GM10248 (cell line): ENCODE data around the gene PACS1.

Experiments
- CTCF ChIA-PET: fragments of 300-600 bp; sonication (Branson Sonifier 250); formaldehyde crosslinking; extraction: SDS; loops from one replicate; lab custom pipeline; 2021; ENCODE audit warnings: antibody characterized with exemption; lab: Yijun Ruan, JAX
- POLR2A ChIA-PET: fragments of 350-650 bp; sonication (Branson Sonifier 250); formaldehyde crosslinking; extraction: SDS; loops from one replicate; lab custom pipeline; 2020; ENCODE audit warnings: antibody characterized with exemption; lab: Yijun Ruan, JAX
- DNase-seq: peaks from one replicate; pipeline ENCODE4 v3.0.0; 2012; ENCODE audit errors: extremely low spot score
- TF ChIP-seq, protein P1 (sequence below): IDR thresholded peaks from 2 replicates; pipeline ENCODE4 v1.5.1; 2012; ENCODE audit warnings: mild to moderate bottlenecking, low read depth; ENCODE audit errors: extremely low read depth, missing control alignments, control extremely low read depth

The PACS1 gene

DNA sequence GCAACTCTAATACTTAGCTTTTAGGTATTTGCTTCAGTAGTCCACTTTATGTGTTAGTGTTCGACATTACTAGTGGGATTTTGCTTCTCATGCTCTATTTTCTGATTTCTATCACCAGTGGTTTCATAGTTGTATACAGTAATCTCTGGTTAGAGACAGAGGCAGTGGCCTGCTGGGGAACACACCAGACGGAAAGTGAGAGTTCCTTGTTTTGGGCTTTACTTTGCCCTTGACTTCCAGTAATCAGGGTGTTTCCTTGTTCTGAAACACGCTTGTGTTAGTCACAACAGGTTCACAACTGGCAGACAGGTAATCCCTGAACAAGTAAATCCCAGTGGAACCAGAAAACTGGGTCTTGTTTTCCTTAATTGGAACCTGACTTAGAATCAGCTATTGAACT is 56.0 kb downstream of the PACS1 start:
- CTCF ChIA-PET, result interaction anchor here (0.8 to 4.5 kb wide), 14 partner anchors 8 to 96 kb away, joined by 3 to 22 read pairs (median 4); partner anchors contain the start of gene PACS1
- no peak for DNase-seq
- POLR2A ChIA-PET, result interaction anchor here (0.7 to 1.5 kb wide), 3 partner anchors 10 to 72 kb away, joined by 3 to 8 read pairs (median 3); no protein-coding TSS in a partner anchor

DNA sequence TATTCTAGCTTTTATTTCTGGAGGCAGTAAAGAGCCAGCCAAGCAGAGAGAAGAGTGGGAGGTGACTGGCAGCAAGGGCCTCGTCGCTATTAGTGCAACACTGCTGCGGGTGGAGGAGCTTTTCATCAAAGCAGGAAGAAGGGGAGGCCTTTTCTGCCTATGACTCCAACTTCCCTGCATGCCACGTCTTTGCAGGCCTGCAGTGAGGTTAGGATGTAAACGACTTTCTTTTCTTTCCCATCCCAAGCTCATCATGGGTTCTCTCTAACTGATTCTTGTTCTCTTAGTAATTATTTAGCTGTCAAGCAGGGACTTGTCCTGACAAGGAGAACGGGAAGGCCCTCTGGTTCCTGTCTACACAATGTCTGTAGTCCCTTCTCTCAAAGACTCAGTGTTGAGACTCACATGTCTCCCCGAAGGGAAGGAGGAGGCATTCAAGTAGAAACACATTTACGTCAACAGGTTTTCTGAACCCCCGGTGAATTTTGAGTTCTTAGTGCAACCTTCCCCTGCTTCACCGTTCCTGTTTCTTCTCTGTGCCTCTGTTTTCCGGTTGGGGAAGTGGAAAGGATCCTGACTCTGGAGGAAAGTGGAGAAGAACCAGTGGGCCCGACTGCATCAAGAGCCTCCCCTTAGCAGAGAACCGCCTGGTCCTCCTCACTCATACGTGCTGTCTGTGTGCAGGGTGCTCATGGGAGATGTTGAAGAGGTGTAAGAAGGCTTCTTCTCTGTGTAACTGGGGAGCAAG is 56.9 kb downstream of the PACS1 start:
- TF ChIP-seq, protein P1, sequence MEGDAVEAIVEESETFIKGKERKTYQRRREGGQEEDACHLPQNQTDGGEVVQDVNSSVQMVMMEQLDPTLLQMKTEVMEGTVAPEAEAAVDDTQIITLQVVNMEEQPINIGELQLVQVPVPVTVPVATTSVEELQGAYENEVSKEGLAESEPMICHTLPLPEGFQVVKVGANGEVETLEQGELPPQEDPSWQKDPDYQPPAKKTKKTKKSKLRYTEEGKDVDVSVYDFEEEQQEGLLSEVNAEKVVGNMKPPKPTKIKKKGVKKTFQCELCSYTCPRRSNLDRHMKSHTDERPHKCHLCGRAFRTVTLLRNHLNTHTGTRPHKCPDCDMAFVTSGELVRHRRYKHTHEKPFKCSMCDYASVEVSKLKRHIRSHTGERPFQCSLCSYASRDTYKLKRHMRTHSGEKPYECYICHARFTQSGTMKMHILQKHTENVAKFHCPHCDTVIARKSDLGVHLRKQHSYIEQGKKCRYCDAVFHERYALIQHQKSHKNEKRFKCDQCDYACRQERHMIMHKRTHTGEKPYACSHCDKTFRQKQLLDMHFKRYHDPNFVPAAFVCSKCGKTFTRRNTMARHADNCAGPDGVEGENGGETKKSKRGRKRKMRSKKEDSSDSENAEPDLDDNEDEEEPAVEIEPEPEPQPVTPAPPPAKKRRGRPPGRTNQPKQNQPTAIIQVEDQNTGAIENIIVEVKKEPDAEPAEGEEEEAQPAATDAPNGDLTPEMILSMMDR, result no peak
- POLR2A ChIA-PET, result interaction anchor here (0.7 to 1.5 kb wide), 3 partner anchors 9 to 73 kb away, joined by 3 to 8 read pairs (median 3); no protein-coding TSS in a partner anchor
- peak; percentile 41 for DNase-seq
- CTCF ChIA-PET, result interaction anchor here (0.8 to 4.5 kb wide), 13 partner anchors 8 to 95 kb away, joined by 3 to 22 read pairs (median 4); partner anchors contain the start of gene PACS1

More for the DNA sequence above, 56.0 kb downstream of the PACS1 start:
- TF ChIP-seq, protein P1, result no peak

DNA sequence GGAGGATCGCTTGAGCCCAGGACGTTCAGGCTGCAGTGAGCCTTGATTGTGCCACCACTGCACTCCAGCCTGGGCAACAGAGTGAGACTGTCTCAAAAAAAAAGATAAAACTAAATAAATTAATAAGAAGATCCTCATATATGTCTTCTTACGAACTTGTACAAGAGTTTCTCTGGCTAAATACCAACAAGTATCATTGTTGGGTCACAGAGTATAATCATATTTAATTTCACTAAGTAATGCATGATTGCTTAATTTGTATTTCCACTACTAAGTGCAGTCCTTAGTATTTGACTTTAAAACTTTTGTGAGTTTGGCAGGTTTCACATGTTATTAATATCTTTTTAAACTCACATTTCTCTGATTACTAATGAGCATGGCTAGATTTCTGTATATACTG is 60.9 kb downstream of the PACS1 start:
- ChIA-PET CTCF (no interaction called here), POLR2A (interaction anchor here (0.5 kb wide), 1 partner anchor 1890 kb away, joined by 3 read pairs; the partner anchor contains the start of gene FKBP2)
- TF ChIP-seq, protein P1, result no peak
- DNase-seq, result no peak

DNA sequence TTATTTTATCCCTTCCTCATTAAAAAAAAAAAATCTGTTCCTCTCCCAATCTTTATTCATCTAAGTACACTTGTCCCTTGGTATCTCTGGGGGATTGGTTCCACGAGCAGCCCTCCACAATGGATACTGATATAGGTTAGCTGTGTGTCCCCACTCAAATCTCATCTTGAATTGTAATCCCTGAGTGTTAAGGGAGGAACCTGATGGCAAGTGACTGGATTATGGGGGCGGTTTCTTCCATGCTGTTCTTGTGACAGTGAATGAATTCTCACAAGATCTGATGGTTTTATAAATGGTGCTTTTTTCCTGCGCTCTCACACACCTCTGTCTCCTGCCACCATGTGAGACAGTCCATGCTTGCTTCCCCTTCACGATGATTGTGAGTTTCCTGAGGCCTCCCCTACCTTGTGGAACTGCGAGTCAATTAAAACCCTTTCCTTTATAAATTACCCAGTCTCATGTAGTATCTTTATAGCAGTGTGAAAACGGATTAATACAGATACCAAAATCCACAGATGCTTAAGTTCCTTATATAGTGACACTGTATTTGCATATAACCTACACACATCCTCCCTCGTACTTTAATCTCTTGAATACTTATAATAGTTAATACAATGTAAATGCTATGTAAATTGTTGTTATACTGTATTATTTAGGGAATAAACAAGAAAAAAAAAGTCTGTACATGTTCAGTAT is 62.0 kb downstream of the PACS1 start:
- ChIA-PET CTCF (interaction anchor here (5.5 kb wide), 1 partner anchor 15 kb away, joined by 64 read pairs; no protein-coding TSS in a partner anchor), POLR2A (no interaction called here)
- TF ChIP-seq, protein P1, result no peak
- no peak for DNase-seq

DNA sequence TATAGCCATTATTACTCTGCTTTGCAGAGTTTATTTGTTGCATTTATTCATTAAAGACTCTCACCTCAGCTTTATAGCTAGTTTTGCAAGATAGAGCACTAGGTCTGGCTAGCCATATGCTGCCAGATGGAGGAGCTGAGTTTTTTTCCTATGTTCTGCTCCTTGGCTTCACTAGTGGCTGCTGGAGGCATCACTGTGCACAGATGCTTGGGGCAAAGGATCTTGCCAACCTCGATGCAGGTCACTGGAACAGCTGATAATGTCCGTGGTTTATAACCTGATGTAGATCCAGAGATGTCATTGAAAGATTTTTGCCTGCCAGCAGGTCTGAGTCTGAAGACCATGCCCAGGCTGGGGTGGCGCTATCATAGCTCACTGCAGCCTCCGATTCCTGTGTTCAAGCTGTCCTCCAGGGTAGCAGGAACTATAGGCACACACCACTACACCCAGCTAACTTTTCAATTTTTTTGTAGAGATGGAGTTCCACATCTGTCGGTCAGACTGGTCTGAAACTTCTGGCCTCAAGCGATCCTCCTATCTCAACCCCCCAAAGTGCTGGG is 63.2 kb downstream of the PACS1 start:
- CTCF ChIA-PET, result interaction anchor here (0.8 to 5.5 kb wide), 8 partner anchors 16 to 125 kb away, joined by 3 to 64 read pairs (median 4); partner anchors contain the start of gene PACS1
- POLR2A ChIA-PET, result no interaction called here
- DNase-seq, result no peak
- TF ChIP-seq, protein P1, result no peak

DNA sequence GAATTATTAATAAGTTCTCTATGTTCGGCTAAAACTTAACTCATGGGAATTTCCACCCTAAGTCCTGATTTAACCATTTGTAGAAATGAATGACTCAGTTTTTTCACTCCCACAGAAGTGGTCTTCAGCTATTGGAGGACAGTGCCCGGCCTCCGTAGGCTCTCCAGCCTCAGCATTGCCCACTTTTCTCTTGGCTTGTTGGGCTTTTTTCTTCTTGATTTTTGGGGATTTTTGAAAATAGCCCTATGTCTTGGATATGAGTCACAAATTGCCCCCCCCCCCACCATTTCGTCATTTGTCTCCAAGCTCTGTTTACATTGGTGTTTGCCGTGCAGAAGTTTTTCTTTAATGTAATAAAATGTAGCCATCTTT is 66.7 kb downstream of the PACS1 start:
- ChIA-PET POLR2A (interaction anchor here (0.6 to 1.9 kb wide), 5 partner anchors 10 to 1447 kb away, joined by 3 to 8 read pairs (median 4); partner anchors contain the start of gene GSTP1), CTCF (interaction anchor here (1.1 to 5.5 kb wide), 11 partner anchors 10 to 425 kb away, joined by 3 to 64 read pairs (median 9); partner anchors contain the start of genes FIBP, KAT5, MUS81 and PACS1)
- TF ChIP-seq, protein P1, result no peak
- DNase-seq, result no peak
